Forelimb muscle (tissue), 1 donor: ENCODE results near the gene TBK1. TPM values are rescaled to one million over a fixed set of nuclear protein-coding genes. Genes with fewer than 3 reads are reported as not detected.
"Not testable (repeated sequence)": the region's sequence is repeated elsewhere in the genome, so short reads cannot be mapped to it uniquely, and the experiment has no call there.

Experiments
- DNase-seq: peaks from one replicate; pipeline ENCODE4 v3.0.0-alpha.2; 2013; ENCODE audit warnings: low read depth
- polyA plus RNA-seq: library from polyadenylated mRNA; unstranded; fragments of 120-200 nt; gene quantifications from one replicate; pipeline ENCODE4 v1.2.1, GENCODE V29; 2013; ENCODE audit not compliant: insufficient read length

TBK1 gene
- polyA plus RNA-seq, 1 donor, result 15.9 TPM

DNA sequence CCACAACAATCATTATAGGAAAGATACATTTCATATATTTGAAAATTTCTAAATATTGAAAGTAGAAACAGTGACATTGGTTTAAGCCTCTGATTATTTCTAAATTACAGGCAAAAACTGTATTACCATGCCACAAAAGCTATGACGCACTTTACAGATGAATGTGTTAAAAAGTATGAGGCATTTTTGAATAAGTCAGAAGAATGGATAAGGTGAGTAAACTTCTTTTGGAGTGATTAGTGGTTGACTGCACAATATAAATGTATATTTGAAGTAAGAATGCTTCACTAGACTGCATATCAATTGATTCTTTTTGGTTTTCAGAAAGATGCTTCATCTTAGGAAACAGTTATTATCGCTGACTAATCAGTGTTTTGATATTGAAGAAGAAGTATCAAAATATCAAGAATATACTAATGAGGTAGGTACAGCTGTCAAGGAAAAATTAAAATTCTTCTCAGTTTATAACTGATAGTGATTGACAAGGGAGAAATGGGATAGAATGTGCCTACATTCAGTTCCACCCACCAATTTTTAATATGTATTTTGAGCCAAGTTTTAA is 45.0 kb downstream of the TBK1 start:
- no peak for DNase-seq

DNA sequence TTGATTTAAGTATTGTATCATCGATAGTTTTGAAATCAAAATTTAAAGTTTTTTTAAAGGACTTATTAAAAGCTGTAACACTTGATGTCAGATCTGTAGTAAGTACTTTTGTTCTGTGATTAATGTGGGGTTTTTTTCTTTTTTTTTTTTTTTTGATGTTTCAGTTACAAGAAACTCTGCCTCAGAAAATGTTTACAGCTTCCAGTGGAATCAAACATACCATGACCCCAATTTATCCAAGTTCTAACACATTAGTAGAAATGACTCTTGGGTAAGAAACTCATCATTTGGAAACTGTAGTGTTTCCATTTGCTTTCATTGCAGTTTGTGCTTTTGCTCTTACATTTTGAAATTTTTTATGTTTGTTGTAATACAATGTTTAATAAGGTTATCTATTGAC is 45.6 kb downstream of the TBK1 start:
- no peak for DNase-seq

DNA sequence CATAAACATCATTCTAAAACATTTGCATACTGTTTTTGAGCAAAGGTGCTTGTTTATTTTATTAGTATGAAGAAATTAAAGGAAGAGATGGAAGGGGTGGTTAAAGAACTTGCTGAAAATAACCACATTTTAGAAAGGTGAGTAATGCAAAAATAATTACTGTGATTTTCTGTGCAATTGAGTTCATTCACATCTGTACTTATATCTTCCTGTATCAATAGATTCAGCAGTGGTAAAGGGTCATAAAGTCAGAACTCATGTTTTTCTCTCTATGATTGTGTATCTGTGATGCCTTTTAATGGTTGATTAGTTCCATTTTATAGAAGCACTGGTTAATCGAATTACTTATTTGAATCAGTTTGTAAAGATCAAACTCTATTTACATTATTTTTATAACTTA is 46.0 kb downstream of the TBK1 start:
- DNase-seq, result no peak

DNA sequence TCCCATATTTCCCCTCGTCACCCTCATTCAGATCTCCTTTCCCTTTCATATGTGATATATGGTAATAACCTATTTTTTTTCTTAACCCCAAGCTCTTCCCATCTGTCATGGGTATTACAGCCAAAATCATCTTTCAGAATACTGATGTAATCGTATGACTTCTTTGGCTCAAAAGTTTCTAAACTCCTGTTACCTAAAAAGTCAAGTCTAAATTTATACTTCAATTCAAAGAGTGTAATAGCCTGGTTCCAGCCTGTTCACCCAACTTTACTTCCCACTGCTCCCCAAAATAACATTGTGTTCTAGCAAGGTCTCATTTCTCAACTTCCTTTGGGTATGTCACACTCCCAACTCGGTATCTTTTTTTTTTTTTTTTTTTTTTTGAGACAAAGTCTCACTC is 48.5 kb downstream of the TBK1 start:
- no peak for DNase-seq

DNA sequence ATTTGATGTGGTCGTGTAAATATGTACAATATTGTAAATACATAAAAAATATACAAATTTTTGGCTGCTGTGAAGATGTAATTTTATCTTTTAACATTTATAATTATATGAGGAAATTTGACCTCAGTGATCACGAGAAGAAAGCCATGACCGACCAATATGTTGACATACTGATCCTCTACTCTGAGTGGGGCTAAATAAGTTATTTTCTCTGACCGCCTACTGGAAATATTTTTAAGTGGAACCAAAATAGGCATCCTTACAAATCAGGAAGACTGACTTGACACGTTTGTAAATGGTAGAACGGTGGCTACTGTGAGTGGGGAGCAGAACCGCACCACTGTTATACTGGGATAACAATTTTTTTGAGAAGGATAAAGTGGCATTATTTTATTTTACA is 49.6 kb downstream of the TBK1 start:
- no peak for DNase-seq

DNA sequence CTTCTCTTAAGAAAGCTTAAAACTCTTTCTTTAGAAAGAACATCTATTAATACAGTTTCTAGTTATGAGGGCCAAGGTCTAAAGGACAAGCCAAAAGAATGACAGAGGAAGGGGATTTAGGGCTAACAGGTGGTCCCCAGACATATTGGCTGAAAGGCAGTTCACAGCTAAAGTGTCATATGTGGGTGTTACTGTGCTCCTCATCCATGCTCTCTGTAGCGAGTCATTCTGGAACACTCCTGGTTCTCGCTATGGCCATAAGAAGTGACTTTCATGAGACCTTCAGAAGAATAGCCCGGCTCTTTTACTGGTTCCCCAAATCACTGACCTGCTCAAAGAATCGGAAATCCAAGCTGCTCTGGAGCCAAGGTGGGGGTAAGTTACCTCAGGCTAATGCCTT is 55.0 kb downstream of the TBK1 start:
- no peak for DNase-seq

DNA sequence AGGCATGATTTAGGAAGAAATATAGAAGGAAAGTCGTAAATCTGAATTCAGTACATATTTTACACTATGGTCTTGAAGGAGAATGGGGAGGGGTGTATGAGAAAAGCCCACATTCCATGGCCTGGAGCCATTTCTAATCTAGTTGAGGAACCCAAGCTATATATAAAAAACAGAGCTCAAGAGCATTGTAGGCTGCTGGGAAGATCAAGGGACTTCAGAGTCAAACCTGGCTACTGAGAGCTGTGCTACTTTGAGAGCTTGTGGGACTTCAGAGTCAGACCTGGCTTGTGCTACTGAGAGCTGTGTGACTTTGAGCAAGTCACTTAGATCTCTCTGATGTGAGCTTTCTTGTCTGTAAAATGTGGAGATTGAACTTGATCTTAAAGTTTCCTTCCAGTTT is 58.7 kb downstream of the TBK1 start:
- DNase-seq, result no peak

DNA sequence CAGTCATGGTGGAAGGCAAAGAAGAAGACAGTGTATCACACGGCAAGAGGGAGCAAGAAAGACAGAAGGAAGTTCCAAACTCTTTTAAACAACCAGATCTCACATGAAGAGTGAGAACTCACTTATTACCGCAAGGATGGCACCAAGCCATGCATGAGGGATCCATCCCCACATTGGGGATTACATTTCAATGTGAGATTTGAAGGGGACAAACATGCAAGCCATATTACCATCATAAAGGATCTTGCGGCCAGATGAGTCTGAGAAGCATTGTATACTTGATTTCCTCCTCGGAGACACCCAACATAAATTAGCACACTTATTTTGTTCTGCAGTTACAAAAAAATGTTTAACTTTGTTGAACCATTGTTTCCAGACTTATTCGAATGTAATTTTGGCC is 66.5 kb downstream of the TBK1 start:
- no peak for DNase-seq

DNA sequence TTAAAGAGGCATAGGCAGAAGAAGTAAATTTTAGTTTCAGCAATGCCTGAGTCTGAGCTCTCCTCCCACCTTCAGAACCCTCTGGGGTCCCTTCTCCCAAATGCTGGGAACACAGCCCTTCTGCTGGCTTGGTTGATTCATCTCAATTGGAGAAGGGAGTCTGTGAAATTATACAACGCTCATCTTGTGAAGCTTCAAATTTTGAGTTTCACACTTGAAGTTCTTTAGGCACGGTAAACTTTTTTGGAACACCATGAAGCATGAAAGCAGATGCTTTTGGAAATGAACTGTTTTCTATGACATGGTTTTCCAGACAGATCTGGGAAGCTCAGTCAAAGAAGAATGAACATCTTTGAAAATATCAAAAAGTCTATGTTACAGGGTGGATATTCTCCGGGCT is 69.9 kb downstream of the TBK1 start:
- no peak for DNase-seq

DNA sequence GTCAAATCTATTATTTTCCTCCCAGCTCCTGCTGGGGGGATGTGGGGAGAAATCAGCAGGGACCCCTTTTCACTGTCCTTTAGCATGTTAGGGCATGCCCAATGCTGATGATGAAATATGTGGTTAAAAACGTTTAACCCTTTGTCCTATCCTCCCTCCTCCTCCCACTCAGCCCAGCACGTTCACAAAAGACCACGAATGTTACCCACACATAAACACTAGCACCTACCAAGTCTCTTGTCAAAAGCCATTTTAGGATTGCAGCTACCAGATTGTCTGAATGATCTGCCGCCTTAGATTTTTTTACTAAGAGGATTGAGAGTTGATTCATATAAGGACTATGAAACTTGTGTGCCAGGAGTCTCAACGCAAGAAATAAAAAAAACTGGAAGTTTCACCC is 70.4 kb downstream of the TBK1 start:
- no peak for DNase-seq

DNA sequence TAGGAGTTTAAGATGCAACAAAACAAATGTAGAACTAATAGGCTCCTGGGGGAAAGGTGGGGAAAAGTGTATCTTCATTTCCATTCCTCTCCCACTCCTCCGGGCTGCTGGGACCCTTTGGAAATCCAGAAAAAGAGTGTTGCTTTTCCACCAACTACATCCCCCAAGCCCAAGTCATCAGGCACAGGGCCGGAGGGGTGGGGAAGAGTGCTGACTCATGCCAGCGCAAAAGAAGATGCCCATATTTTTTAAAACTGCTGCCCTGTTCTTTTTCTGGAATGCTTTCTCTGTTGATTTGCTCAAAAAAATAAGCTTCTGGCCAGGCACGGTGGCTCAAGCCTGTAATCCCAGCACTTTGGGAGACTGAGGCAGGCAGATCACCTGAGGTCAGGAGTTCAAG is 70.9 kb downstream of the TBK1 start:
- no peak for DNase-seq

DNA sequence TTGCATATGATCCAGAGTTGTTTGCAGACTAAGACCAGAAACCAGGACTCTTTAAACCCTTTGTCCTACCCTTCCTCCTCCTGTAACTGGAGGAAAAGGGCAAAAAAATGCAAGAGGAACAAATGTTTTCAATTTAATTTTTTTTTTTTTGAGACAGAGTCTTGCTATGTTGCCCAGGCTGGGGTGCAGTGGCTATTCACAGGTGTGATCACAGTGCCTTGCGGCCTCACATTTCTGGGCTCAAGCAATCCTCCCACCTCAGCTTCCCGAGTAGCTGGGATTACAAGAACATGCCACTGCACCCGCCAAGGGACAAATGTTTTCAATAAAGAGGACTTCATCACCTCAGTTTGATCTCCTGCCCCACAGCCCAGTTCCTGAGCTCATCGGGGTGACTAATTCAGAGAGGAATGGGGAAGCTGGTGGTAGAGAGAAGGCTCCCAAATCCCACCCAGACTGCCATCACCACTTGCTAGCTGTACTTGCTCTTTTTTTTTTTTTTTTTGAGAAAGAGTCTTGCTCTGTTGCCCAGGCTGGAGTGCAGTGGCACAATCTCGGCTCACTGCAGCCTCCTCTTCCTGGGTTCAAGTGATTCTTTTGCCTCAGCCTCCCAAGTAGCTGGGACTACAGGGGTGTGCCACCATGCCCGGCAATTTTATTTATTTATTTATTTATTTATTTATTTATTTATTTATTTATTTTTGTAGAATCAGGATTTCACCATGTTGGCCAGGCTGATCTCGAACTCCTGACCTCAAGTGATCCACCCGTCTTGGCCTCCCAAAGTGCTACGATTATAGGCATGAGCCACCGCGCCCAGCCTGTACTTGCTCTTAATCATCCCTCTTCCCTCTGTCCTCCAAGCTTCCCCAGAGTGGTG is 71.9 kb downstream of the TBK1 start:
- DNase-seq, result not testable (repeated sequence)

DNA sequence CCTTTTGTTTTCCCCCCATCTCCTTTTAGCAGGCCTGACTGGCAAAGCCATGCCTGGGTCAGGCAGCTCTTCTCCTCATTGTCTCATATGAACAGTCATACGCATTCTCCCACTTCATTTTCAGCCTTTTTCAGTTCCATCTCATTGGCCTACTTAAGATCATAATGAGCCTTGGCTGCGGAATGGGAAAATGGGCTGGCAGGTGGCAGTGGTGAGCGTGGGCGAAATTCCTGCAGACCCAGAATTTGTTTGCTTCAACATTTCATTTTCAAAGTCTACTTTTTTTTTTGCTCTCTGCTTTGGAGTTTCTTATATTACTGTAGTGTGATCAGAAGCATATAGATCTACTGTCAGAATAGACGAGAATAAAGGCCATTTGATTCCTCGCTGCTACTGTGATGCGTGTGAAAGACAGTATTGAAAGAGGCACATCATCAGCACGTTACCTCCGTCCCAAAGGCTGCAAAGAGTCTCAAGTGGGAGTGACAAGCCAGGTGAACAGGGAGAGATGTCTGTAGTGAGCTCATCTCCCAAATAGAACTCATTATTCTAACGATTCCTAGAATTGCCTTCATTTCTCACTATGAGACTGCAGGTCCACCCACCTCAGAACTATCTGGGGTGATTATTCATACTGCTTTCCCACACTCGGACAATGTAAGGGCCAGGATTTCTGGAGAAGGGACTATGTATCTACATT is 73.7 kb downstream of the TBK1 start:
- DNase-seq, result no peak

DNA sequence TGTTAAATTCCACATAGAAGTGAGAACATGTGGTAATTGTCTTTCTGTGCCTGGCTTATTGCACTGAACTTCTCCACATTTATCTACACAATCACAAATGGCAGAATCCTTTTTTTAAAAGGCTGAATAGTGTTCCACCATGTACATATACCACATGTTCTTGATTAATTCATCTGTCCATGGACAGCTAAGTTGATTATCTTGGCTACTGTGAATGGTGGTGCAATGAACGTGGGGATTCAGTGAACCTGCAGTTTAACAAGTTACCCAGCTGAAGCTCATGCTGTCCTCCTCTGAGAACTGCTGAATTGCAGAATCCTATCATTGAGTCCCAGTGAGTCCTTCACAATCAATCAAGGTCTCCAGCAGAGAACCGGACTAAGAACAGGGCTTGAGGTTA is 74.9 kb downstream of the TBK1 start:
- DNase-seq, result no peak

DNA sequence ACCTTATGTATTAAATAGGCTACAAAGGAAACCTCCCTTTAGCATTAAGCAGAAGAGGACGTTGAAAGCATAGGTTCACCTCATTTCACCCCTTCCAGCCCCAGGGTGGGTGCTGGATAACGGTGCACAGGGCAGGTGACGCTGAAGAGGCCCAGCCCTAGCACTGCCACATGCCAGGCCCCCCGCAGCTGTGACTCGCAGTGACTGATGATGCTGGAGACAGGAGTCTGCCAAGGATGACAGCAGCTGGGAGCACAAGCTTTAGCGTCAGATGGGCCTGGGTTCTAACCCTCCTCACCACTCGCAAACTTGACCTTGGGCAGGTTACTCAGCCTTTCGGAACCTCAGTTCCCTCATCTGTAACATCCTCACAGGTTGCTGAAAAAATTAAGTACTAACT is 76.7 kb downstream of the TBK1 start:
- no peak for DNase-seq

DNA sequence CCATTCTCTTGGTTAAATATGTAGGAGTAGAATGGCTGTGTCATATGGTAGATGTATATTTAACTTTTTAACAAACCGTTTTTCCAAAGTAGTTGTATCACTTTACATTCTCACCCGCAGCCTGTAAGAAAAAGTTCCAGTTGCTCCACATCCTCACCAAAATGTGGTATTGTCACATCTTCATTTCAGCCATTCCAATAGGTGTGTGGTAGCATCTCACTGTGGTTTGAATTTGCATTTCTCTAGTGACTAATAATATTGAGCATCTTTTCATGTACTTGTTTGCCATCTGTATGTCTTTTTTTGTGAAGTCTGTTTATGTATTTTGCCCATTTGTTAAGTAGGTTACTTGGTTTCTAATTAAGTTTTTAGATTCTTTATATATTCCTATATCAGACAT is 78.6 kb downstream of the TBK1 start:
- DNase-seq, result no peak

DNA sequence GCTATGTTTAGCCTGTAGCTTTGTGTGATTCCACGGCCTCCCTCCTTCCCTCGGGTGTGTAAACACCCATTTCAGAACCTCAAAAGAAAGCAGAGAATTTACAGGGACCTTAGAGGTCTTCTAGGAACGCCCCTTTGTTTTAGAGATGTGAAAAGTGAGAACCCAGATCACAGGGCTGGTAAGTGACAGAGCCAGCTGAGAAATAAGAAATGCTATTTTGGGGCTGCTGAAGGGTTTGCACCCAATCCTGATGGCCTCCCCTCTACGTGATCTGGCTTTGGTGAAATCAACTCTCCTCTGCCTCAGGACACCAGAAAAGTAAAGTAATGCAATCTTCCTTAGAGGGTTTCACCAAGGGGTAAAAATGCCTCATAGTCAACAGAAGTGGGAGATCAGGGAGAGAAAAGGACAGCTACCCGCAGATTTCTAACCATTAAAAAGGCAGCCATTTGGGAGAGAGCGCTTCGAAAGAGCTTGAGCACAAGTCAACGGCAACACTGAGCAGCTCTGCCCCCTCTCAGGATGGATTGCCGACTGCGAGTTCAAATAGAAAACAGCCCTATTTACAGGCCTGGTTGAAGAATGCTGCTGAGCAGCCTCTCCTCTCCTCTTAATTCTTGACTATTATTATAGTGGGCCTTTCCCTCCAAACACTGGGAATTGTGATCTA is 79.9 kb downstream of the TBK1 start:
- DNase-seq, result no peak

DNA sequence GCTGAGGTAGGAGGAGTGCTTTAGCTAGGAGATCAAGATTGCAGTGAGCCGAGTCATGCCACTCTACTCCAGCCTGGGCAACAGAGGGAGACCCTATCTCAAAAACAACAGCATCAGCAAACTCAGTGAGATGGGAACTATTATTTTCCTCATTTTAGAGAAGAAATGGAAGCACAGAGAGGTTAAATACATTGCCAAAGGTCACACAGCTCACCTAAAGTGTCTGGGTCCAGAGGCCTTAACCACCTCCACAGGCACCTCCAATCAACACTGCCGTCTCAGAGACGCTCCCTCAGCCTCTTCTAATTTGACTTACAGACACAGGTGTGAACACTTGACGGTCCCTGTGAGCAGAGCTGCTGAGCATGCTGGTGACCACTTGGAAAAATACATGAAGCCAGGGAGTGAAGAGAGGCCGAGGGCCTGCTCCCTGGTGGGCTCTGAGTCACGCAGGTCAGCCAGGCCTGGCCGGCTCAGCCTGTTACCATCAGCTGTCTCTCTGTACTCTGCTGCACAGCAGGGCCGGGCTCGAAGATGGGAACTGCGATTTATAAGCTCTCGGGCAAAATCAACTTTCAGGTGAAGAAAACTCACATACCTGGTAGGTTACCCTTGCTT is 80.9 kb downstream of the TBK1 start:
- DNase-seq, result no peak

DNA sequence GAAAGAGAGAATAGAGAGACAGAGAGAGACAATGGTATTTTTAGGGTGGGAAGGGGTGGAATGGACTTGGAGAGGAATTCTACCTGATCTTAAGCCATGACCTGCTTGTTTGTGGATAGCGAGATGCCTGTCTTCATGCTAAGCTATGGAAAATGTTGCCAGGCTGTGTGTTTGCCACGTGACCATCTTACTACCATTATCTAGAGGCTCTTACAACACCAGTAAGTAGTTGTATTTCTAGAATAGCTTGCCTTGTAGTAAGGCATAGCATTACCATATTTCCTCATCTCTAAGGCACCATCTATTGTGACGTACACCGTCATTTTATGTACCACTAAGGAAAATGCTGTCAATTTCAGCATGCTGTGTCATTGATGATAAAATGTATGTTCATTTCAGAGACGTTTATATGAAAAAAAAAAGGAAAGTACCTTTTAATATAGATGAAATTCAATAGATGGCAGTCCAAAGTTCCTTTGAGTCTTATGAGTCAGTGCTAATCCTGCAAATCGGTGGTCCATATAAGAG is 82.8 kb downstream of the TBK1 start:
- no peak for DNase-seq

DNA sequence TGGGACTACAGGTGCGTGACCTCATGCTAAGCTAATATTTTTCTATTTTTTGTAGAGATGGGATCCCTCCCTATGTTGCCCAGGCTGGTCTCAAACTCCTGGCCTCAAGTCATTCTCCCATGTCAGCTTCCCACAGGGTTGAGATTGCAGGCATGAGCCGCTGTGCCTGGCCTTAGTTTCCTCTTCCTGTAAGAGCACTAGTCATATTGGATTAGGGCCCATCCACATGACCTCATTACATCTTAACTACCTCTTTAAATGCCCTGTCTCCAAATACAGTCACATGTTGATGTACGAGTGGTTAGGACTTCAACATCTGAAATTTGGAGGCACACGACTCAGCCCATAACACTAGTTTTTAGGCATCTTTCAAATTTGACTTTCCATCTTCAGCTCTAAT is 86.2 kb downstream of the TBK1 start:
- no peak for DNase-seq

DNA sequence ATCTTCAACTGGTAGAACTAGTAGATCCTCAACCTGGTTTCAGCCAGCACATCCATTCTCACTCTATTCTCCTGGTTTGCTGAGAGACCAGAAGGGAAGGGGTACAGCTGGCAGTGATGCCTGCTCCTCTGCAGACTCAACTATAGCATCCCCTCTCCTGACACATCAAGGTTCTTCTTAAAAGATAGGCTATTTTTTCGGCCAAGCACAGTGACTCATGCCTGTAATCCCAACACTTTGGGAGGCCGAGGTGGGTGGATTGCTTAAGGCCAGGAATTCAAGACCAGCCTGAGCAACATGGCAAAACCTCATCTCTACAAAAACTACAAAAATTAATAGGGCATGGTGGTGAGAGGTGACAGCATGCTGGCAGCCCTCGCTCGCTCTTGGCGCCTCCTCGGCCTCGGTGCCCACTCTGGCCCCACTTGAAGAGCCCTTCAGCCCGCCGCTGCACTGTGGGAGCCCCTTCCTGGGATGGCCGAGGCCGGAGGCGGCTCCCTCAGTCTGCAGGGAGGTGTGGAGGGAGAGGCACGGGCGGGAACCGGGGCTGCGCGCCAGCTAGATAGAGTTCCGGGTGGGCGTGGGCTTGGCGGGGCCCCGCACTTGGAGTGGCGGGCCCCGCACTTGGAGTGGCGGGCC is 90.6 kb downstream of the TBK1 start:
- not testable (repeated sequence) for DNase-seq
